ENCODE results near the gene LUZP1. TPM values are rescaled to one million over a fixed set of nuclear protein-coding genes. Genes with fewer than 3 reads are reported as not detected.
A peak's percentile ranks its signal among the peaks of the same experiment; 100 is the strongest.

Gene LUZP1
- total and polyA plus RNA-seq, 4 donors: 2.6 to 9.3 (median 5.1) TPM

DNA sequence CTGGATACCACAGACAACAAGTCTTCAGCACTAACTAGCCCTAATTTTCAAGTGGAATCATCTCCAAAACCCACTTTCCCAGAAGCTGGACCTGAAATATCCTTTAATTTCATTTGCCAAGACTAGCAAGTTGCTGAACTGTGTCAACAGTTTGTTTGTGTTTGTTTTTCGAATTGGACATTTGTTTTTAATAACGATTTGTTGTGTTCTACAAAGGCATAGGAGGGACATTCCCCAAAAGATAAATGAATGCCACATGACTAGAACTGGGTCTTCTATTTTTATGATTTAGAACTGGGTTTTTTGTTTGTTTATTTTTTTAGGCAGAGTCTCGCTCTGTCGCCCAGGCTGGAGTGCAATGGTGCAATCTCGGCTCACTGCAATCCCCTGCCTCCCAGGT is 17.9 kb downstream of the LUZP1 start (continued):
- TF ChIP-seq GABPA (IDR thresholded peaks at IDR 0.05 in 1 of 2, conservative IDR thresholded peaks at IDR 0.05 in 1 of 2) (no peak), FOXA2 (IDR thresholded peaks at IDR 0.05) (no peak), NR2F2 (IDR thresholded peaks at IDR 0.05) (no peak), MAX (IDR thresholded peaks at IDR 0.05) (no peak), HNF4G (IDR thresholded peaks at IDR 0.05) (no peak), ATF3 (IDR thresholded peaks at IDR 0.05) (no peak)

DNA sequence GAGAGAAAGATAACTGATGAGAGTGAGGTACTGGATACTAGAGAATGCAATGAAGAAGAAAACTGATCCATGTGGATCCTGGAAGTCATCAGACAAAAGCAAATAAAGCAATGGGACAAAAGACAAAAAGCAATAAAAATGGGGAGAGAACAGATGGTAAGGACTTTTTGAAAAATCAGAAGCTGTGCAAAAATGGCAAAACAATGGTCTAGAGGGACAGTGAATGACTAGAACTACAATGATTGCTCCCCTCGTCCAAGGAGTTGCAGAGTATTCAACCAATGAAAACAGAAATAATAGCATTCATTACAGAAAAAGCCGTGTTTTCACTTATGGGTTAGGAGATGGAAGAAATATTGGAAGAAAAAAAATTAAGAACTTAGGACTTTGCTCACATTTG is 18.5 kb downstream of the LUZP1 start:
- Histone ChIP-seq H3K4me1 (ENCODE audit: control insufficient read depth in 4 of 4, insufficient read depth in 4 of 4, low read length in 3 of 4) (peaks cover 8 to 25% (median 21%) of the 10 kb centered on the region in 4 donors), H3K36me3 (ENCODE audit: control insufficient read depth in 4 of 4, insufficient read depth in 3 of 4, low read depth in 1 of 4, low read length in 3 of 4) (no peaks in the 10 kb centered on the region), H3K27ac (ENCODE audit: low read depth in 1 of 2, low read length in 2 of 2) (peak overlapping the region in 1 of 2 donors; percentile 46), H3K9ac (ENCODE audit: low read depth in 1 of 2, low read length in 2 of 2) (no peak overlapping the region), H3K27me3 (ENCODE audit: control insufficient read depth in 4 of 4, insufficient read depth in 4 of 4, low read length in 3 of 4) (no peaks in the 10 kb centered on the region), H3K9me3 (ENCODE audit: control insufficient read depth in 4 of 4, low read length in 3 of 4) (no peaks in the 10 kb centered on the region), H3K4me3 (ENCODE audit: low read depth in 1 of 3, low read length in 3 of 3) (no peak overlapping the region)
- DNase-seq (ENCODE audit: low spot score): no peak
- 64% methylated on average over 2 of the region's 2 CpGs for WGBS
- TF ChIP-seq FOXA1 (IDR thresholded peaks at IDR 0.05) (no peak), HNF4A (conservative IDR thresholded peaks at IDR 0.05) (no peak), TAF1 (conservative IDR thresholded peaks at IDR 0.05) (no peak), RXRA (IDR thresholded peaks at IDR 0.05) (no peak), ATF3 (IDR thresholded peaks at IDR 0.05) (no peak), EGR1 (IDR thresholded peaks at IDR 0.05; ENCODE audit: low read depth in 2 of 2) (no peak), CTCF (IDR thresholded peaks at IDR 0.05; ENCODE audit: low read depth, low read length, missing input control) (no peak), HNF4G (IDR thresholded peaks at IDR 0.05) (no peak), REST (IDR thresholded peaks at IDR 0.05) (no peak), FOXA2 (IDR thresholded peaks at IDR 0.05) (no peak), RAD21 (IDR thresholded peaks at IDR 0.05) (no peak), MAX (IDR thresholded peaks at IDR 0.05) (no peak)

- Histone ChIP-seq H3K9ac (ENCODE audit: low read depth in 1 of 2, low read length in 2 of 2) (no peak overlapping the region), H3K4me3 (ENCODE audit: low read depth in 1 of 3, low read length in 3 of 3) (no peak overlapping the region), H3K9me3 (ENCODE audit: control insufficient read depth in 4 of 4, low read length in 3 of 4) (no peaks in the 10 kb centered on the region), H3K36me3 (ENCODE audit: control insufficient read depth in 4 of 4, insufficient read depth in 3 of 4, low read depth in 1 of 4, low read length in 3 of 4) (no peaks in the 10 kb centered on the region), H3K4me1 (ENCODE audit: control insufficient read depth in 4 of 4, insufficient read depth in 4 of 4, low read length in 3 of 4) (peaks cover 8 to 25% (median 21%) of the 10 kb centered on the region in 4 donors), H3K27me3 (ENCODE audit: control insufficient read depth in 4 of 4, insufficient read depth in 4 of 4, low read length in 3 of 4) (no peaks in the 10 kb centered on the region), H3K27ac (ENCODE audit: low read depth in 1 of 2, low read length in 2 of 2) (peak overlapping the region in 1 of 2 donors; percentile 3)
- DNase-seq (ENCODE audit: low spot score): no peak
- WGBS: 8% methylated on average over 1 of the region's 1 CpG
- TF ChIP-seq CTCF (IDR thresholded peaks at IDR 0.05; ENCODE audit: low read depth, low read length, missing input control) (no peak), REST (IDR thresholded peaks at IDR 0.05) (peak; percentile 21), FOXA1 (IDR thresholded peaks at IDR 0.05) (no peak), RAD21 (IDR thresholded peaks at IDR 0.05) (peak in 1 of 2 donors; percentile 13), YY1 (IDR thresholded peaks at IDR 0.05) (peak; percentile 47), GABPA (IDR thresholded peaks at IDR 0.05 in 1 of 2, conservative IDR thresholded peaks at IDR 0.05 in 1 of 2) (no peak), MAX (IDR thresholded peaks at IDR 0.05) (peak; percentile 48), EGR1 (IDR thresholded peaks at IDR 0.05; ENCODE audit: low read depth in 2 of 2) (no peak), FOXA2 (IDR thresholded peaks at IDR 0.05) (peak; percentile 53), RXRA (IDR thresholded peaks at IDR 0.05) (peak; percentile 37 to 44)
These were observed 19.5 kb downstream of the LUZP1 start for GRCh38 chr1:23149114-23149513.

Measured in liver (tissue), 9 donors.